ENCODE measurements around the gene NAA50.

GRCh38 chr3:113730550-113730949, 15.5 kb downstream of the NAA50 start:
- TF ChIP-seq CTCF (conservative IDR thresholded peaks at IDR 0.05; ENCODE audit: low read depth, low read length) (no peak), EZH2 (IDR thresholded peaks at IDR 0.05; ENCODE audit: borderline replicate concordance, low read depth, low read length, poor library complexity, severe bottlenecking) (no peak)
